SK-N-MC (cell line): ENCODE measurements around the gene CPA5.

Experiments used
- EZH2 ChIP-seq: fragments of 200-600 bp; sonication (generic); IDR thresholded peaks from one replicate; pipeline ENCODE4 v1.6.1; 2017; ENCODE audit warnings: antibody characterized with exemption
- FOXP2 ChIP-seq: optimal IDR thresholded peaks from 2 replicates; pipeline ENCODE3; 2011; ENCODE audit warnings: mild to moderate bottlenecking, moderate library complexity; ENCODE audit not compliant: insufficient read depth; ENCODE audit errors: extremely low read length, control extremely low read depth
- POLR2AphosphoS5 ChIP-seq: IDR thresholded peaks from 2 replicates; pipeline ENCODE4 v1.6.1; 2012; ENCODE audit warnings: mild to moderate bottlenecking, low read depth, low read length, borderline replicate concordance

GRCh38 chr7:130301501-130302020 lies 43.1 kb upstream of the CPA5 start:
- TF ChIP-seq FOXP2 (no peak), EZH2 (no peak), POLR2AphosphoS5 (no peak)
